Stimulated activated CD4-positive, alpha-beta T cell treated with anti-CD3 and anti-CD28 coated beads, Interleukin-2, amount 100 ng/mL, for 24 hours (primary cell): ENCODE results near the gene MAP7.
A peak's percentile ranks its signal among the peaks of the same experiment; 100 is the strongest.
"Not testable (repeated sequence)": the region's sequence is repeated elsewhere in the genome, so short reads cannot be mapped to it uniquely, and the experiment has no call there.

ENCODE experiments used
- DNase-seq, 2 donors: peaks; one replicate each; pipeline ENCODE4 v3.0.0-alpha.2; 2020

Gene MAP7

DNA sequence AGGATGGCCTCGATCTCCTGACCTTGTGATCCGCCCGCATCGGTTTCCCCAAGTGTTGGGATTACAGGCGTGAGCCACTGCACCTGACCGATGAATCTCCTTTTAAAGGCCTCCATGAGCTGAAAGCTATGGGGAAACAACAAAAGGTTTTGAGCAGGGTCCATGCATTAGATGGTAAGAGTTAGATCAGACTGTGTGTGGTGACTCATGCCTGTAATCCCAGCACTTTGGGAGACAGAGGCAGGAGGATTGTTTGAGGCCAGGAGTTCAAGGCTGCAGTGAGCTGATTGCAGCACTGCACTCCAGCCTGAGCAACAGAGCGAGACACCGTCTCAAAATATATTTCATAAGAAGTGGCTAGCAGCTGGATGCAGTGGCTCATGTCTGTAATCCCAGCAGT is 219.6 kb downstream of the MAP7 start:
- no peak for DNase-seq

DNA sequence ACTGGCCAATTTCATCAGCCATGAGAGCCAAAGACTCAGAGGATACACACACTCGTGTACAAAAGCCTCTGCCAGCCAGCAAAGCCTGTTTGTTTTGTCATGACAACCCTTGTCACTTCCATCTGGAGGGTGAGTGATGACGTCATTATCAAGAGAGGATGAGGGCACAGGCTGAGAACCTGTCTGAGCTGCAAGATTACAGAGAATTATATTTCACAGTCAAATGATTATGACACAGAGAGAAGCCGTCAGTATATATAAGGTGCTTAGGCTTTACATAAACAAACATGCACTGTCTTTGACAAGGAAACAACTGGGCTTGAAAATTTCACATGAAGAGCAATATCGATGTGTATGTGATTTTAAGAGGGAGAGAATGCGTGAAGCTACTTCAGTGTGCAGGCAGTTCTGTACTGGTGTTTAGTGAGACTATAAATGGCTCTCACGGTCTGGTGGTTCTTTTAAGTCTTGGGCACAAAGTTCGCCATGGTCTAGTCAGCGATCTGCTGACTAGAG is 224.1 kb downstream of the MAP7 start:
- DNase-seq, result no peak

DNA sequence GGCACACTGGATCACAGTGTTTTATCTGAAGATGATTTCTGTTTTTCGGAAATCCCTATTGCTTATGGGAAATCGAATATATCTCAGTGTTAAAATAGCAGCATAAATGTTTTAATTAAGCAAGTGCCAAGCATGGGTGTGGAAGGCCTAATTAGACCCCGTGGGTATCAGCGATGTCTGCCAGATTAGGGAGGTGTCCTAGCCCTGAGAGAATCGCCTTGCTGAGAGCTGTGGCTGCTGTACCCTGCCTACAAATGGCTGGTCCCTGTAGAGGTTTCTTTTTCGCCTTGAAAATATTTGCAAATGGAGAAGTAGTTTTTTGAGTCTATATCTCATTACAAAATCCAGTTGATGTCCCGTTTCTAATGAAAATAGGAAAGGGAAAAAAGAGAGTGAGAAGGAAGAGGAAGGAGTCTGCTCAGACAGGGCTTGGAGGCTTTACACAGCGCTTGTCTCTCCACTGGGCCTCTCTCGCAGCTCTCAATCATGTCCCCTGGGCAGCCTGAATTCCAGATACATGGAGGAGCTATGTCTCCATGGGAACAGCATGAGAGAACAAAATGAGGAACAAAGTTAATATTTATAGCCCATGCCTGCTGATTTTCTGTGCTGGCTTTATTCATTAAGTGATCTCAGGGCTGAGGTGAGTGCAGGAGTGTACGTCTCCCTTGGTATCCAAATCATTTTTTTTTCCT is 225.4 kb downstream of the MAP7 start:
- no peak for DNase-seq

DNA sequence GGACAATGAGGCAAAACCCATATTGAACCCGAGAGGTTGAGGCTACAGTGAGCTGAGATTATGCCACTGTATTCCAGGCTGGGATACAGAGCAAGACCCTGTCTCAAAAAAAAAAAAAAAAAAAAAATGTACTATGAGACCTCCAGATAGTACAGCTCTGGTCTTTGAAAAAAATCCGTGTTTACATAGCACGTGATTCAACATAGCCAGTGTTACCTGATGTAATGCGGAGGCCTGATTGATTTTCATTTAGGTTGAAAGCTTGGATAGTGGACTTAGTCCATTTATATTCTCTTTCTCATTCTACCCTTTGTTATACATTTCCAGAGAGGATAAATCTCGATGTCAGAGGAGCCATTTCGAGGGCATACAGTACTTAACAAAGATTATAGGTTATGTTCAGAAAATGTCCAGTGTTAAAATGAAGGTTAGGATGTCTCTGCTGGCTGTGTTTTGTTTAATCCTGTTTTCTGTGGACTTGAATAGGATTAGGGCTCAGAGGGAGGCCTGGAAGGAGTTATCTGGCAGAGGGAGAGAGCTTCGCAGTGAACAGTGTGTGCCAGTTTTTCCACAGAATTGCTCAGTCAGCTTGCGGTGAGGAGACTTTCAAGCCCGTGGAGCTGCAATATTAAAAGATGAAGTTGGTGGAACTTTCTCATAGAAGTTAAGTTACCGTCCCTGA is 226.7 kb downstream of the MAP7 start:
- DNase-seq, result no peak

DNA sequence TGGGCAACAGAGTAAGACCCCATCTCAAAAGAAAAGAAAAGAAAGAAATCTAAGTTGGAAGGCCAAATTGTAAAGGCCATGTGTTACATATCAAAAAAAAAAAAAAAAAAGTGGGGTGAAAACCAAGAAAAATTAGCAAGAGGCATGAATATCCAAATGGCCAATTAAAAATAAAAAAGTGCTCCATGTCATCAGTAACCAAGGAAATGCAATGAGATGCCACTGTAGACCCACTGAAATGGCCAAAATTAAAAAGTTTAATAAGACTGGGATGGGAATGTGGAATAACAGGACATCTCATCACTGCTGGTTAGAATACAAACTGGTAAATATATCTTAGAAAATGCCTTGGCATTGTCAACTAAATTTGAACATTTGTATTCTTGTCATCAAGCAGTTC is 230.5 kb downstream of the MAP7 start:
- no peak for DNase-seq

DNA sequence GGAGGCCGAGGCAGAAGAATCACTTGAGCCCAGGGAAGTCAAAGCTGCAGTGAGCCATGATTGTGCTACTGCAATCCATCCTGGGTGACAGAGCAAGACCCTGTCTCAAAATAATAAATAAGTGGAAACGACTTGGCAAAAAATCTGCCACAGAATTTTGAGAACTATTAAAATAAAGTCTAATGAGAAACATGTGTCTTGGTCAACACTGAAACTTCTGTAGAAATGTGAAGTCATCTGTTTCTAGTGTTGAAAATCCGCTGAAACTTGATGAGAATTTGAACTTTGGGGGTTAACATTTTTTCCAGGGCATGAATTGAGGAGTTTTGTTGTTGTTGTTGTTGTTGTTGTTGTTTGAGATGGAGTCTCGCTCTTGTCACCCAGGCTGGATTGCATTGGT is 231.5 kb downstream of the MAP7 start:
- no peak for DNase-seq

DNA sequence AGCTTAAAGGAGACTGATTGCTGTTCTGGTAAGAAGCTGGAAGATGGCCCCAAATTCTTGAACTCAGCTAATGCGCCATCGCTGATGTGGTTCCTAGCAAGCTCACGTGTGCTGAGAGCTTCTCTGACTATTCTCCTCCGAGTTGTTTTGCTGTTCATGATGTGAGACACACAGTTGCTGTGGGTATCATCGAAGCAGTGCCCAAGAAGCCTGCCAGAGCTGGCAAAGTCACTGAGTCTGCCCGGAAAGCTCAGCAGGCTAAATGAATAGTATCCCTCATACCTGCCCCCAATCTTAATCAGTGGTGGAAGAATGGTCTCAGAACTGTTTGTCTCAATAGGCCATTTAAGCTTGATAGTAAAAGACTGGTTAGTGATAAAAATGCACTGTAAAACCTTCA is 232.3 kb downstream of the MAP7 start:
- no peak for DNase-seq

DNA sequence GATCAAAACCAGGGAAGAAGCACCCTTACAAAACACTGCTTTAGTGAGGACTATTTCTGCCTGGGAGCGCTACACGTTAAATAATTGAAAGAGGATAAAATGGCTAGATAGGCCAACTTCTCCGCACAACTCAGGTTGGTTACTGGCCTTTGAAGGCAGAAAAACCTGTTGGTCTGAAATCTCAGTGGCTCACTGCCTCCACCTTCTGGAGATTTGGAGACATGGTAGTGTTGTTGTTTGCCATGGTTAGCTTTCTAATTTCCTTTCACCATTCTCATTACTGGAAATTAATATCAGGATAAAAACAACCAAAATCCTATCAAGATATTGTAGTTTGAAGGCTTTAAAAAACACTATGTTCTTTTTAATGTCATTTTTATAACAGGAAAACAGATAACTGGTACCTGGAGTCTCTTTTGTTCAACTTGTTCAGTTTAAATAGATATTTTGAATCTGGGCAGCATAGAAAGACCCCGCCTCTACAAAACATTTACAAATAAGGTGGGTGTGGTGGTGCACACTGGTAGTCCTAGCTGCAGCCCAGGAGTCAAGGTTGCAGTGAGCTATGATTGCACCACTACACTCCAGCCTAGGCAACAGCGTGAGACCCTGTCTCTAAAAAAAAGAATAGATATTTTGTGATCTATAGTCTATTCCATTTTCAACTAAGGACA is 233.1 kb downstream of the MAP7 start:
- DNase-seq, result peak; percentile 46 to 56

DNA sequence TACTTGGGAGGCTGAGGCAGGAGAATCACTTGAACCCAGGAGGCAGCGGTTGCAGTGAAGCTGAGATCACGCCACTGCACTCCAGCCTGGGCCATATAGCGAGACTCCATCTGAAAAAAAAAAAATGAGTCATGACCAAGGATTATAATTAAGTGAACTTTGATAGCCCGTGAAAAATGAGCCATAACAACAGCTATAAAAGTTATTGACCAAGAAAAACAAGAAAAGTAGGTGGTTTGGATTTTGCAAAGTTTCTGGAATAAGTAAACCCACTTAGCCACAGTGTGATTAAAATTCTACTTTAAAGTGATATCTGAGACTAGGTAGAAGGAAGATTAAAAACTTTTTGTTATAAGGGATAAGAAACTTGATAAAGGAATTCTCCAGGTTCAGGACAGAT is 234.6 kb downstream of the MAP7 start:
- no peak for DNase-seq

DNA sequence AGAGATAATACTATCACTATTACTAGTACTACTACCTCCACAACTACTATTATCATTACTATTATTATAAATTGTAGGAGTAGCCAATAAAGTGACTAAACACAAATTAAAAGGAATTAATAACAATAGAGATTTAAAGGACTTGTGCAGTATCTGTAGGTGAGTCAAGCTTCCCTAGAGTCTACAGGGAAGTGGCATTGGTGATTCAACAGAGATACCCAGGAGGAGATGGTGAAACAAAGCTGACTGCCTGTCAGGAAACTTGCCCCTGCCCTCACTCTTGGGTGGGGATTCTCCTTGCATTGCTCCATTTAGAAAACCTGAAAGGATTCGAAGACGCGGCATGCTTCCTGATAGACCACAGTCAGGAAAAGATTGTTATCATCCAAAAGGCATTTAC is 237.2 kb downstream of the MAP7 start:
- no peak for DNase-seq

DNA sequence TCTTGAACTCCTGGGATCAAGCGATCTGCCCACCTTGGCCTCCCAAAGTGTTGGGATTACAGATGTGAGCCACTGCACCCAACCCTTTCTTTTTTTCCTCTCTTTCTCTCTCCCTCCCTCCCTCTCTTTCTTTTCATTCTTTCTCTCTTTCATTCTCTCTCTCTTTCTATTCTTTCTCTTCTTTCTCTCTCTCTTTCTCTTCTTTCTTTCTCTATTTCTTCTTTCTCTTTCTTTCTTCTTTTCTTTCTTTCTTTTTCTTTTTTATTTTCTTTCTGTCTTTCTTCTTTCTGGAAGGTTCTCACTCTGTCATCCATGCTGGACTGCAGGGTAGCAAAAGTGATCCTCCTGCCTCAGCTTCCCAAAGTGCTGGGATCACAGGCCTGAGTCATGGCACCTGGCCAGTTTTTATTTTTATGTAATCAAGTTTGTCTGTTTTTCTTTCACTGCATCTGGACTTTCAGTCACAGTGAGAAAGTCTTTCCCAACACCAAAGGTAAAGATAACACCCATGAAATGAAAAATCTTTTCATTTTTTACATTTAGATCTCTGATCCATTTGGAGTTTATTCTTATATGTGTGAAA is 240.4 kb downstream of the MAP7 start:
- DNase-seq, result no peak

DNA sequence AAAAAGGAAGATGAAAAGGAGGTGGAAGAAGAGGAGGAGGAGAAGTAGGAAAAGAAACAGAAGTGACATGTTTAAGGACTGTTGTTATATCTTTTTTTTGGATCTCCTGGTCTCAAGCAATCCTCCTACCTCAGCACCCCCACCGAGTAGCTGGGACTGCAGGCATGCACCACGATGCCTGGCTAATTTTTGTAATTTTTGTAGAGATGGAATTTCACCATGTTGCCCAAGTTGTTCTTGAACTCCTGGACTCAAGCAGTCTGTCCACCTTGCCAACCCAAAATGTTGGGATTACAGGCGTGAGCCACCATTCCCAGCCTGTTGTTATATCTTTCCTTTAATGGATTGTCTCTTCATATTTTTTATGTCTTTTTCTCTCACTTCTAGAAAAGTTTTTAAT is 241.1 kb downstream of the MAP7 start:
- DNase-seq, result no peak

DNA sequence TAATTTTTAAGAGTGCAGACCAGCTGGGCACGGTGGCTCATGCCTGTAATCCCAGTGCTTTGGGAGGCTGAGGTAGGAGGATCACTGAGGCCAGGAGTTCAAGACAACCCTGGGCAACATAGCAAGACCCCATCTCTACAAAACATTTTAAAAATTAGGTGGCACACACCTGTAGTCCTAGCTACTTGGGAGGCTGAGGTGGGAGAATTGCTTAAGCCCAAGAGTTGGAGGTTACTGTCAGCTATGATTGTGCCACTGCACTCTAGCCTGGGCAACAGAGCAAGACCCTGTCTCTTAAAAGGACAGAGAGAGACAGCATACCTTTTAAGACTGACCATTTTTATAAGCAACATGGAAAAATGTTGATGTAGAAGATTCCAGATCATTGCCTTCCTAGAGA is 241.8 kb downstream of the MAP7 start:
- DNase-seq, result not testable (repeated sequence)

DNA sequence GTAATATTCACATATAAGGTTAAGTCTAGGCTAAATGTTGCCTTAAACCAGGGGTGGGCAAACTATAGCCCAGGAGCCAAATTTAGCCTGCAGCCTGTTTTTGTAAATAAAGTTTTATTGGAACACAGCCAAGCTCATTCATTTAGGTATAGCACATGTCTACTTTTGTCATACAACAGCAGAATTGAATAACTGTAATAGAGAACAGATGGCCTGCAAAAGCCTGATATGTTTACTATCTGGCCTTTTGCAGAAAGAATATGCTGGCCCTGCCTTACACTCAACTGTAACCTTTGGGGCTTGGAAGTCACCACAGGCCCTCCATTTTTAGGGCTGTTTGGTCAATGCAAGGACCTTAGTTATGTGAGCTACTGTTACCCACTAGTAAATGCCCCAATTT is 242.9 kb downstream of the MAP7 start:
- no peak for DNase-seq

DNA sequence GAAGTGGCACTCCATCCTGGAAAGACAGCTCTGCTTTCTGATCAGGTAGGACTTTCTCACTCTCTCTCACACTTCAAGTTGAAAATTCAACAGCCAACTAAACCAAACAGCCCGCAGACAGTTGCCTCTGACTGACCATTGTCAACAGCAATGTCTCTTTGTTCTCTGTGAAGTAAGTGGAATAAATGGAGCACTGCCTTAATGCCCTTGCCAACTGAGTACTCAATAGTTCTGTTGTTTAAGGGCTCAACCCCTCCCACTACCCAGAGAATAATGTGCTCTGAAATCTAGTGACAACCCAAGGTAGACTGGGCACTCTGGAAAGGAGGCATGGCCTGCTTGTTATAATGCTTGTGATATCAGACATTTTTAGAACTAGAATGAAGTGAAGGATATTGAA is 243.8 kb downstream of the MAP7 start:
- DNase-seq, result no peak

DNA sequence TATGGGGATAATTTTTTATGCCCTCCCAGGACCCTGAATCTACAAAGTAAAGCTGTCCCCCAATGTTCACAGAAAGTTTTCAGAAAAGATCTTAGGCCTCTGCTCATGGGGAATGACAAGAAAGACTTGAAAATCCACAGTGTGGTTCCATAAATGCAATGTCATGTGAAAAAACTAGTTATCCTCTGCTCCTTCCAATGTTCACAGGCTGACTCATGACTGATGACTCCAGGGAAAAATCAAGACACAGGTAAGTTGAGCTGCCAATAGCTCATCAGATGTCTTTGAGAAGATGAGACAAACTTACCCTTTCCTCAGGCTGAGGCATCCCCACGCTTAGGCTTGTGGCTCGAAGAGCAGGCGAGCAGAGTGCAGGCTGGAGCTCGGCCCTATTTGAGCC is 245.8 kb downstream of the MAP7 start:
- no peak for DNase-seq

DNA sequence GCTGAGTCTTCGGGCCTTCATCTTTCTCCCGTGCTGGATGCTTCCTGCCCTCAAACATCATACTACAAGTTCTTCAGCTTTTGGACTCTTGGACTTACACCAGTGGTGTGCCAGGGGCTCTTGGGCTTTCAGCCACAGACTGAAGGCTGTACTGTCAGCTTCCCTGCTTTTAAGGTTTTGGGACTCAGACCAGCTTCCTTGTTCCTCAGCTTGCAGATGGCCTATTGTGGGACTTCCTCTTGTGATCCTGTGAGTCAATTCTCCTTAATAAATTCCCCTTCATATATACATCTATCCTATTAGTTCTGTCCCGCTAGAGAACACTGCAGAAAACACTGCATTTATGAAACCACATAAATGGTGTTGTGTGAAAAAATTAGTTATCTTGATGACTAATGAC is 246.7 kb downstream of the MAP7 start:
- no peak for DNase-seq

DNA sequence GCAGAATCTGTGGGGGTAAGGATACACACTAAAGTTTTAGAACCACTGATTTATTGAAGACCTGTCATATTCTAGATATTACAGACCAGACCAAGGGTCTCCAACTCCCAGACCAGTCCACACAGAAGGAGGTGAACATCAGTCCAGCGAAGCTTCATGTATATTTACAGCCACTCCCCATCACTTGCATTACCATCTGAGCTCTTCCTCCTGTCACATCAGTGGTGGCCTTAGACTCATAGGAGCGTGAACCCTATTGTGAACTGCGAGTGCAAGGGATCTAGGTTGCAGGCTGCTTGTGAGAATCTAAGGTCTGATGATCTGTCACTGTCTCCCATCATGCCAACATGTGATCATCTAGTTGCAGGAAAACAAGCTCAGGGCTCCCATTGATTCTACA is 255.6 kb downstream of the MAP7 start:
- no peak for DNase-seq
